VCaP (cell line): Measurements from ENCODE around the gene GJA3.

Source experiments
- H3K27ac ChIP-seq: fragments of 450-650 bp; 2 replicates; pipeline ENCODE4 v1.5.1; 2017
- TF ChIP-seq, protein P1 (sequence below): fragments of 450-650 bp; conservative IDR thresholded peaks from 2 replicates; pipeline ENCODE4 v1.5.1; 2017; ENCODE audit warnings: mild to moderate bottlenecking, moderate library complexity

GJA3 gene

DNA sequence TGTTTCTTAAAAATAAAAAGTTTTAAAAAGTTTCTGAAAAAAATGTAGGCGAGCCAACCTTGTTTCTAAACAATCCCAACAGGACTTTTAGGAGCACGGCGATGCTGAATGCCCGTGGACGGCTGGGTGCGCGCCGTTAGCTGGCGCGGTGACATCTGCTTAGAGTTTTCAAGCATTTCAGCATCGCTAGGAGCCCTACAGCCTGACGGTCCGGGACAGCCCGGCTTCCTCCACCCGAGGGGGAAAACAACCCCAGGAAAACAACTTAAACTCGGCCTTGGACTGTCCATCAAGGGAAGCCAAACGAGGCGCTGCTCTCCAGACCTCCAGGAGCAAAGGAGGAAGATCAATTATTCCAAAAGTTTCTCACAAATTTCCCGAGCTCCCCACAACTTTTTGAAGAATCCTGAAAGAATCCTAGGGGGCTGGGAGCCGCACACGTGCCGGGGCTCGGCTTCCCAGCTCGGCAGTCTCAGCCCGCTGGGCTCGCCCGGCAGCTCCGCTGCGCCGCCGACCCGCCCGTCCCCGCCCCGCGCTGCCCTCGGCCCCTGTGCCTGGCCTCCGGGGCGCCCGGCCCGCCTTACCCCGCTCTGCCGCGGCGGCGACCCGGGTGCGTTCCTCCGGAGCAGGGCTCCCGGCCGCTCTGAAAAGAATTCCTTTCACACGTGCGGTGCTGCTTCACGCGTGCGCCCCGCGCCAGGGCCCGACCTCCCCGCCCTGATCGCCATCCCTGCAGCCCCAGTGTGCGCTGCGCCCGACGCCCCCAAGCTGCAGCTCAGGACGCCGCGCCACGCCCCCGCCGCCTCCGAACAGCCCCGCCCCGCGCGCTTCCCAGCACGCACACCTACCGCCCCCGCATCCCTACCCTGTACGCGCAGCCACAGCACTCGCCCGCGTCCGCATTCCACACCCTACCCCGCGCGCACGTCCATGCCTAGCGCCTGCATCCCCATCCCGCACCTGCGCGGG, at the start of gene GJA3:
Gene GJA3 (minus strand): TSS at position 747 of the 969 bp plus-strand sequence. CDS start 17,764 bp downstream, outside the sequence.
- peak within 1 kb of the TSS; percentile 32; the same call in 1 of the 2 replicates for H3K27ac ChIP-seq
- TF ChIP-seq, protein P1, sequence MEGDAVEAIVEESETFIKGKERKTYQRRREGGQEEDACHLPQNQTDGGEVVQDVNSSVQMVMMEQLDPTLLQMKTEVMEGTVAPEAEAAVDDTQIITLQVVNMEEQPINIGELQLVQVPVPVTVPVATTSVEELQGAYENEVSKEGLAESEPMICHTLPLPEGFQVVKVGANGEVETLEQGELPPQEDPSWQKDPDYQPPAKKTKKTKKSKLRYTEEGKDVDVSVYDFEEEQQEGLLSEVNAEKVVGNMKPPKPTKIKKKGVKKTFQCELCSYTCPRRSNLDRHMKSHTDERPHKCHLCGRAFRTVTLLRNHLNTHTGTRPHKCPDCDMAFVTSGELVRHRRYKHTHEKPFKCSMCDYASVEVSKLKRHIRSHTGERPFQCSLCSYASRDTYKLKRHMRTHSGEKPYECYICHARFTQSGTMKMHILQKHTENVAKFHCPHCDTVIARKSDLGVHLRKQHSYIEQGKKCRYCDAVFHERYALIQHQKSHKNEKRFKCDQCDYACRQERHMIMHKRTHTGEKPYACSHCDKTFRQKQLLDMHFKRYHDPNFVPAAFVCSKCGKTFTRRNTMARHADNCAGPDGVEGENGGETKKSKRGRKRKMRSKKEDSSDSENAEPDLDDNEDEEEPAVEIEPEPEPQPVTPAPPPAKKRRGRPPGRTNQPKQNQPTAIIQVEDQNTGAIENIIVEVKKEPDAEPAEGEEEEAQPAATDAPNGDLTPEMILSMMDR = no peak

DNA sequence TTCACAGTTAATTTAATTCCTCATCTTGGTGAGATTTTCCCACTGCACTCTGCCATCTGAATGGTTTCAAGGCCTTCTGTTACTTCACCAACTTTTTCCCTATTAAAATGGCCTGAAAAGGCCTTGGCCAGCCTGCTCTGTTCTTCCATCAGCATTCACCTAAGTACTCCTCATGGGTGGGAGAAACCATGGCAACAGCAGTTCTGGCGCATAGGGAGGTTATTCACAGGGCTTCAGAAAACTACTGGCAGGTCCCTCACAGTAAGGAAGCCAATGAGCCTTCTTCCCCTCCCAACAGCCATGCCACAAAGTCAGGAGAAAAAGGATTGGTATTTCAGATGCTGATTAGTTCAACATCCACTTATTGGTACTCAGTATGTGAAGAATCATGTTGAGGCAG, 49.1 kb upstream of the GJA3 start:
- TF ChIP-seq, protein P1 = no peak
- H3K27ac ChIP-seq = no peak overlapping the region

GRCh38 chr13:20206698-20207235, 45.9 kb upstream of the GJA3 start:
- TF ChIP-seq, protein P1 = no peak
- H3K27ac ChIP-seq = no peak overlapping the region

- TF ChIP-seq, protein P1 = no peak
- H3K27ac ChIP-seq = no peak overlapping the region
These were observed 45.3 kb upstream of the GJA3 start for GRCh38 chr13:20206065-20206697.

GRCh38 chr13:20198781-20199180, 37.9 kb upstream of the GJA3 start:
- TF ChIP-seq, protein P1 = no peak
- H3K27ac ChIP-seq = no peak overlapping the region

DNA sequence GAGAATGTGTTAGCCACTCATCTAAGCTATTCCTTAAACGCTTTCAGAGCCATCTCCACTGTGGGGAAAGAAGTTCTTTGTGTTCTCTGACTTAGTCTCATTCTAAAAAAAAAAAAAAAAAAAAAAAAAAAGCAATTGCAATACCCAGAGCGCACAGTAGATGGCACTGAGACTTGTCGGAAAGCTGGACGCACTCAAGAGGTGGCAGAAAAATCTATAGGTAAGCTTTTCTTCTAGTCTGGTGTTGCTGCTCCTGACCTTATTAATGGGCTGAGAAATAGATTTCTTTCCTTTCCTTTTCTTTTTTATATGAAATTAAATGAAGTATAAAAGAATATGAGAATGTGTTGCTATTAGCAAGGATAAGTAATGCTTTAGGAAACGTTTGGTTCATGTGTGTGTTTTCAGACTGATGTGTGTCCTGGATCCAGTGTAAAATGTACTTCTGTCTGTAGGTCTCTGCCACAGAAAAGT, 36.5 kb upstream of the GJA3 start:
- no peak overlapping the region for H3K27ac ChIP-seq
- TF ChIP-seq, protein P1 = peak; percentile 80

DNA sequence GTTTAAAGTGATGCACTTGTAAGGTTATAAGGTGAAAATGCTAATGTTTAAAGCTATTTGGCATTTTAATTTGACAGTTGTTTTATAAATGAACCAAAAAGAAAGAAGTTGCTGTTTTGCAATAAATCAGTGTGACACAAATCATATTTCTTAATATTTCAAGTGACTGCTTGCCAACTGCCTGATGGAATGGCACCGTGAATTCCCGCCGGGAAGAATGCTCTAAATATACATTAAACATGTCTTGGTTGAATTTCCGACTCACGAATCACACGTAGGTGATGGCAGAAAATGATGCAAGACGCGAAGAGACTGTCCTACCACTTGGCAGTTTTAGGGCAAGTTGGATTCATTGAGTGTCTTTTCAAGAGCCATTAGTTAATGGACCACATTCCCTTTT, 34.9 kb upstream of the GJA3 start:
- H3K27ac ChIP-seq = no peak overlapping the region
- TF ChIP-seq, protein P1 = no peak
